Breast epithelium (tissue), 4 donors: ENCODE data around the gene VPS51. TPM values are rescaled to one million over a fixed set of nuclear protein-coding genes. Genes with fewer than 3 reads are reported as not detected.
A peak's percentile ranks its signal among the peaks of the same experiment; 100 is the strongest.

ENCODE experiments used
- DNase-seq, 2 donors: peaks; one replicate each; pipeline ENCODE4 v3.0.0-alpha.2; 2019; ENCODE audit warnings: low spot score in 2 of 2
- H3K27ac ChIP-seq, 2 donors: fragments of 200-600 bp; sonication (generic) in 1 of 2; one replicate each; pipeline ENCODE4 v1.5.1; 2016 to 2019; ENCODE audit warnings: mild to moderate bottlenecking in 1 of 2
- H3K27me3 ChIP-seq, 2 donors: fragments of 200-600 bp; sonication (generic) in 1 of 2; one replicate each; pipeline versions ENCODE4 v1.5.1 to v1.6.0; 2017 to 2019; ENCODE audit warnings: control low read depth in 1 of 2, mild to moderate bottlenecking in 1 of 2
- H3K36me3 ChIP-seq: fragments of 200-600 bp; one replicate; pipeline ENCODE4 v1.5.1; 2019
- H3K4me1 ChIP-seq, 2 donors: fragments of 200-600 bp; sonication (generic); one replicate each; pipeline ENCODE4 v1.5.1; 2016 to 2019; ENCODE audit warnings: control low read depth in 1 of 2
- H3K4me3 ChIP-seq, 3 donors: fragments of 200-600 bp; sonication (generic); 1 replicate in 2 of 3; 2 replicates in 1 of 3; pipeline ENCODE4 v1.5.1; 2016 to 2019; ENCODE audit warnings: mild to moderate bottlenecking in 3 of 3, moderate library complexity in 2 of 3
- H3K9me3 ChIP-seq, 2 donors: fragments of 200-600 bp; sonication (generic) in 1 of 2; one replicate each; pipeline ENCODE4 v1.5.1; 2016 to 2019; ENCODE audit warnings: control low read depth in 1 of 2
- CTCF ChIP-seq, 3 donors: fragments of 450-650 bp; IDR thresholded peaks; one replicate each; pipeline ENCODE4 v1.5.1; 2016 to 2017; ENCODE audit warnings: antibody characterized with exemption in 3 of 3, mild to moderate bottlenecking in 3 of 3, moderate library complexity in 3 of 3
- POLR2A ChIP-seq: fragments of 450-650 bp; IDR thresholded peaks from one replicate; pipeline ENCODE4 v1.6.1; 2016; ENCODE audit warnings: antibody characterized with exemption, mild to moderate bottlenecking, moderate library complexity
- POLR2AphosphoS5 ChIP-seq, 3 donors: sonication (generic); formaldehyde crosslinking; IDR thresholded peaks; one replicate each; pipeline ENCODE4 v1.6.1; 2017; ENCODE audit warnings: antibody characterized with exemption in 3 of 3
- intact Hi-C: fragments of 100-400 bp; cut with DNase I; formaldehyde crosslinking; loops from one replicate; pipeline ENCODE4 v1.15.1; 2023; ENCODE audit warnings: low total_unique reads
- total RNA-seq, 3 donors: library from RNA; depleted of rRNA; stranded (reverse); fragments of >200 nt; gene quantifications; one replicate each; pipeline ENCODE4 v1.1.0, GENCODE V29; 2016

The VPS51 gene
- total RNA-seq, 3 donors from 2014 or later: 166 to 317 (median 218) TPM

GRCh38 chr11:65121865-65122696, 26.1 kb downstream of the VPS51 start, which contains the start of the genes FAU and MRPL49:
Gene FAU, minus strand, starts transcription at chr11:65122134. Its CDS starts 321 bp downstream, at chr11:65121813.
Gene MRPL49, plus strand, starts transcription at chr11:65122321. Its CDS starts 26 bp downstream, at chr11:65122347.
- Histone ChIP-seq H3K27ac (peak within 1 kb of the TSS; percentile 94 to 99), H3K27me3 (no peaks in the 10 kb centered on the region), H3K4me1 (peaks cover 5 to 7% of the 10 kb centered on the region in 2 donors), H3K4me3 (peak within 1 kb of the TSS; percentile 84 to 88 (median 87)), H3K9me3 (no peaks in the 10 kb centered on the region), H3K36me3 (peaks cover 14% of the 10 kb centered on the region)
- peak; percentile 99 for DNase-seq
- intact Hi-C loops: loop anchor here (10.0 kb wide), 1 partner anchor 63 kb away; the partner anchor contains the start of gene CAPN1
- peak; percentile 93 to 97 (median 96) for TF ChIP-seq POLR2AphosphoS5 (IDR thresholded peaks at IDR 0.05)
- TF ChIP-seq CTCF (IDR thresholded peaks at IDR 0.05): no peak
- TF ChIP-seq POLR2A: peak; percentile 80

GRCh38 chr11:65124480-65125196, 28.6 kb downstream of the VPS51 start:
- no peak overlapping the region for H3K4me3 ChIP-seq
- H3K27ac ChIP-seq: no peak overlapping the region
- TF ChIP-seq CTCF (IDR thresholded peaks at IDR 0.05) (no peak), POLR2A (no peak), POLR2AphosphoS5 (IDR thresholded peaks at IDR 0.05) (no peak)
- intact Hi-C loops: loop anchor here (10.0 kb wide), 1 partner anchor 60 kb away; the partner anchor contains the start of gene CAPN1
- DNase-seq: no peak
- H3K36me3 ChIP-seq: peaks cover 29% of the 10 kb centered on the region
- H3K27me3 ChIP-seq: no peaks in the 10 kb centered on the region
- no peaks in the 10 kb centered on the region for H3K9me3 ChIP-seq
- H3K4me1 ChIP-seq: peaks cover 5 to 7% of the 10 kb centered on the region in 2 donors

- Histone ChIP-seq H3K27ac (no peak overlapping the region), H3K9me3 (no peaks in the 10 kb centered on the region), H3K27me3 (no peaks in the 10 kb centered on the region), H3K4me1 (peaks cover 5 to 7% of the 10 kb centered on the region in 2 donors), H3K36me3 (peaks cover 36% of the 10 kb centered on the region), H3K4me3 (no peak overlapping the region)
- intact Hi-C loops: loop anchor here (10.0 kb wide), 1 partner anchor 59 kb away; the partner anchor contains the start of gene CAPN1
- no peak for DNase-seq
- no peak for TF ChIP-seq POLR2A
- TF ChIP-seq CTCF (IDR thresholded peaks at IDR 0.05): no peak
- no peak for TF ChIP-seq POLR2AphosphoS5 (IDR thresholded peaks at IDR 0.05)
These were observed 29.4 kb downstream of the VPS51 start for GRCh38 chr11:65125197-65126056.

DNA sequence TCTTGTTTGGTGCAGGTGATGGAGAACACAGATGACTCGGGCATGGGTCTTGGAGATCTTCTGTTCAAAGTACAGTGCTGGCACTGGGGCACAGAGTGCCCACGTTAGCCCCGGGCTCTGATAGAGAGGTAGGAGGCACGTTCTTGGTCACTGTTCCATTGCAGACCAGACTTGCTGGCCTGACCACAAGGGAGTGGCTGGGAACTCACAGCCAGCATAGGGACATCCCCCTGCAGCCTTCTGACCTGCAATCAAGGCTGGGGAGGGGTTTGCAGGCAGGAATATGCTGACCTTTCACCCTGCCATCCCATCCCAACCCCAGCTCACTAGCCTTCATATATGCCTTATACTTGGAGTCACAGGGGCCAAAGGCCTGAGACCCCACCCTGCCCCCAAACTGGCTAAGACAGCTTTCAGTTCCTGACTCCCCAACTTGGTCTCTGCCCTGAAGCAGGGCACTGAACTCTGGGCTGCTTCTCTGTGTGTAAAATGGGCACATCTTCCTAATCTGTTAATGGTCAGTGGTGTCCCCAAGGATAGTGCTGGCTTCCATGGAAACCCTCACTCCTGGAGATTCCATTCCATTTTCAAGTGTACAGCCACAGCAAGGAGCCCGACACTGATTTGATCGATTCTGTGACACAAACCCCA, 30.7 kb downstream of the VPS51 start:
- Histone ChIP-seq H3K4me3 (no peak overlapping the region), H3K36me3 (peaks cover 44% of the 10 kb centered on the region), H3K27me3 (no peaks in the 10 kb centered on the region), H3K4me1 (no peaks in the 10 kb centered on the region), H3K27ac (no peak overlapping the region), H3K9me3 (no peaks in the 10 kb centered on the region)
- intact Hi-C loops: loop anchor here (10.0 kb wide), 1 partner anchor 58 kb away; the partner anchor contains the start of gene CAPN1
- TF ChIP-seq CTCF (IDR thresholded peaks at IDR 0.05) (no peak), POLR2AphosphoS5 (IDR thresholded peaks at IDR 0.05) (no peak), POLR2A (no peak)
- DNase-seq: no peak
